ENCODE results near the gene FAM228A. TPM values are rescaled to one million over a fixed set of nuclear protein-coding genes. Genes with fewer than 3 reads are reported as not detected.
A peak's percentile ranks its signal among the peaks of the same experiment; 100 is the strongest.

FAM228A gene
- total RNA-seq, 6 donors from 2014 or later = 0.17 to 3.1 (median 1.6) TPM

DNA sequence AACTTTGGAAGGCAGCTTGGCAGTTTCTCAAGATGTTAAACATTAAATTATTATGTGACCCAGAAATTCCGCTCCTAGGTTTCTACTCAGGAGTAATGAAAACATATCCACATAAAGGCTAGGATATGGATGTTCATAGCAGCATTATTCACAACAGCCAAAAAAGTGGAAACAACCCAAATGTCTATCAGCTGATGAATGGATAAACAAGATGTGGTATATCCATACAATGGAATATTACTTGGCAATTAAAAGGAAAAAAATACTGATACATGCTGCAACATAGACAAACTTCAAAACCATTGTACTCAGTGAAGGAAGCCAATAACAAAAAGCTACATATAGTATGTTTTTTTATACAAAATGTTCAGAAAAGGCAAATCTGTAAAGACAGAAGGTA, 12.4 kb upstream of the FAM228A start:
- DNase-seq (no peak), ATAC-seq (ENCODE audit: low FRiP score in 2 of 2) (no peak)
- H3K4me1 ChIP-seq = peaks cover 0 to 4% (median 0%) of the 10 kb centered on the region in 4 donors
- H3K27me3 ChIP-seq = no peaks in the 10 kb centered on the region
- 100% methylated on average over 1 of the region's 1 CpG for WGBS, 2 donors
- H3K27ac ChIP-seq = no peak overlapping the region
- H3K9me3 ChIP-seq = no peaks in the 10 kb centered on the region
- peaks cover 0 to 4% (median 0%) of the 10 kb centered on the region in 4 donors for H3K36me3 ChIP-seq
- no peak overlapping the region for H3K4me3 ChIP-seq
- TF ChIP-seq, protein P1, sequence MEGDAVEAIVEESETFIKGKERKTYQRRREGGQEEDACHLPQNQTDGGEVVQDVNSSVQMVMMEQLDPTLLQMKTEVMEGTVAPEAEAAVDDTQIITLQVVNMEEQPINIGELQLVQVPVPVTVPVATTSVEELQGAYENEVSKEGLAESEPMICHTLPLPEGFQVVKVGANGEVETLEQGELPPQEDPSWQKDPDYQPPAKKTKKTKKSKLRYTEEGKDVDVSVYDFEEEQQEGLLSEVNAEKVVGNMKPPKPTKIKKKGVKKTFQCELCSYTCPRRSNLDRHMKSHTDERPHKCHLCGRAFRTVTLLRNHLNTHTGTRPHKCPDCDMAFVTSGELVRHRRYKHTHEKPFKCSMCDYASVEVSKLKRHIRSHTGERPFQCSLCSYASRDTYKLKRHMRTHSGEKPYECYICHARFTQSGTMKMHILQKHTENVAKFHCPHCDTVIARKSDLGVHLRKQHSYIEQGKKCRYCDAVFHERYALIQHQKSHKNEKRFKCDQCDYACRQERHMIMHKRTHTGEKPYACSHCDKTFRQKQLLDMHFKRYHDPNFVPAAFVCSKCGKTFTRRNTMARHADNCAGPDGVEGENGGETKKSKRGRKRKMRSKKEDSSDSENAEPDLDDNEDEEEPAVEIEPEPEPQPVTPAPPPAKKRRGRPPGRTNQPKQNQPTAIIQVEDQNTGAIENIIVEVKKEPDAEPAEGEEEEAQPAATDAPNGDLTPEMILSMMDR (IDR thresholded peaks at IDR 0.05) = no peak
- TF ChIP-seq POLR2A (IDR thresholded peaks at IDR 0.05) (no peak), EP300 (IDR thresholded peaks at IDR 0.05) (no peak), POLR2AphosphoS5 (IDR thresholded peaks at IDR 0.05) (no peak)

GRCh38 chr2:24163186-24163585, 11.7 kb upstream of the FAM228A start:
- DNase-seq (no peak), ATAC-seq (ENCODE audit: low FRiP score in 2 of 2) (no peak)
- Histone ChIP-seq H3K4me1 (peaks cover 0 to 4% (median 0%) of the 10 kb centered on the region in 4 donors), H3K27me3 (no peaks in the 10 kb centered on the region), H3K36me3 (peaks cover 0 to 4% (median 0%) of the 10 kb centered on the region in 4 donors), H3K4me3 (no peak overlapping the region), H3K27ac (no peak overlapping the region), H3K9me3 (no peaks in the 10 kb centered on the region)
- TF ChIP-seq POLR2AphosphoS5 (IDR thresholded peaks at IDR 0.05) (no peak), EP300 (IDR thresholded peaks at IDR 0.05) (no peak), POLR2A (IDR thresholded peaks at IDR 0.05) (no peak)
- TF ChIP-seq, protein P1 (IDR thresholded peaks at IDR 0.05) = no peak
- WGBS, 2 donors = 44 to 55% methylated on average over 3 of the region's 3 CpGs

GRCh38 chr2:24163601-24164000, 11.3 kb upstream of the FAM228A start:
- H3K27me3 ChIP-seq = no peaks in the 10 kb centered on the region
- no peaks in the 10 kb centered on the region for H3K9me3 ChIP-seq
- ATAC-seq (ENCODE audit: low FRiP score in 2 of 2) = no peak
- WGBS, 2 donors = 72 to 88% methylated on average over 2 of the region's 2 CpGs
- no peak overlapping the region for H3K27ac ChIP-seq
- TF ChIP-seq POLR2AphosphoS5 (IDR thresholded peaks at IDR 0.05) (no peak), EP300 (IDR thresholded peaks at IDR 0.05) (no peak), POLR2A (IDR thresholded peaks at IDR 0.05) (no peak)
- TF ChIP-seq, protein P1 (IDR thresholded peaks at IDR 0.05) = no peak
- H3K4me1 ChIP-seq = peaks cover 0 to 4% (median 0%) of the 10 kb centered on the region in 4 donors
- DNase-seq = no peak
- H3K4me3 ChIP-seq = no peak overlapping the region
- H3K36me3 ChIP-seq = peaks cover 0 to 4% (median 0%) of the 10 kb centered on the region in 4 donors

DNA sequence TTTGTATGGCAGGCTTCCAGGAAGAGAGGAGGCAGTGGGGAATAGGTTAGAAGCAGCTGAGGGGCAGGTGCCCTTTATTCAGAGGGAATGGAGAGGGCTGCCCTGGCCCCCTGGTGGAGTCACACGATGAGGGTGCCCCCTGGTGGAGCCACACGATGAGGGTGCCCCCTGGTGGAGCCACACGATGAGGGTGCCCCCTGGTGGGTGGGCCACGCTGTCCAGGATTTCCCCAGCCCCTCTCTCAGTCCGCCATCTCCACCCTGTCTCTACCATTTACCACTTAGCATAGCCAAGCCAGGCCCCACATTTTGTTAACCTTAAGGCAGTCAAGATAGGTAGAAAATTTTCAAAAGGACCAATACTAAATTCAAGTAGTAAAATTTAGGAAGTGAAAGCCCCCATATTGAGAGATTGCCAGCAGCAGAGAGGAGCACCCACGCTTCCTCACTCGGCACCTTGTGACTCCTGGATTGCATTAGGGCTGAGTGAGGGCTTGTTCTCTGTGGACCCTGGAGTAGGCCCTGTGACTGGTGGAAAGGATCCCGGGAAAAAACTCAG, 10.4 kb upstream of the FAM228A start:
- WGBS, 2 donors = 48 to 56% methylated on average over 7 to 8 of the region's 8 CpGs
- H3K36me3 ChIP-seq = peaks cover 0 to 1% (median 0%) of the 10 kb centered on the region in 4 donors
- no peak for TF ChIP-seq POLR2A (IDR thresholded peaks at IDR 0.05)
- TF ChIP-seq, protein P1 (IDR thresholded peaks at IDR 0.05) = peak in 5 of 6 experiments; percentile 22 to 94 (median 68)
- DNase-seq (peak; percentile 63 to 68), ATAC-seq (ENCODE audit: low FRiP score in 2 of 2) (peak; percentile 63)
- peaks cover 0 to 4% (median 0%) of the 10 kb centered on the region in 4 donors for H3K4me1 ChIP-seq
- H3K27ac ChIP-seq = no peak overlapping the region
- H3K27me3 ChIP-seq = no peaks in the 10 kb centered on the region
- H3K4me3 ChIP-seq = no peak overlapping the region
- H3K9me3 ChIP-seq = no peaks in the 10 kb centered on the region

GRCh38 chr2:24169023-24169422, 5.8 kb upstream of the FAM228A start:
- Histone ChIP-seq H3K4me1 (peaks cover 0 to 2% (median 0%) of the 10 kb centered on the region in 4 donors), H3K27ac (no peak overlapping the region), H3K36me3 (no peaks in the 10 kb centered on the region), H3K9me3 (no peaks in the 10 kb centered on the region), H3K27me3 (no peaks in the 10 kb centered on the region), H3K4me3 (no peak overlapping the region)
- TF ChIP-seq EP300 (IDR thresholded peaks at IDR 0.05) (no peak), POLR2AphosphoS5 (IDR thresholded peaks at IDR 0.05) (no peak), POLR2A (IDR thresholded peaks at IDR 0.05) (no peak)
- TF ChIP-seq, protein P1 (IDR thresholded peaks at IDR 0.05) = no peak
- DNase-seq (no peak), ATAC-seq (ENCODE audit: low FRiP score in 2 of 2) (no peak)
- WGBS, 2 donors = 89 to 92% methylated on average over 5 of the region's 5 CpGs
